ENCODE results near the gene FOXP1. TPM values are rescaled to one million over a fixed set of nuclear protein-coding genes. Genes with fewer than 3 reads are reported as not detected.

FOXP1 gene
- total and polyA plus RNA-seq, 2 of the 8 experiments (the other 6 are each of a cell fraction or from before 2014, with no cell fraction given): 13.9 to 25.4 TPM

GRCh38 chr3:71305231-71306206 lies 278.0 kb downstream of the FOXP1 start (continued):
- TF ChIP-seq USF2 (IDR thresholded peaks at IDR 0.05; ENCODE audit: low read length) (no peak), ASH2L (IDR thresholded peaks at IDR 0.05; ENCODE audit: low read length) (no peak), TEAD4 (IDR thresholded peaks at IDR 0.05; ENCODE audit: low read depth, low read length) (peak; percentile 68), CHD1 (IDR thresholded peaks at IDR 0.05; ENCODE audit: low read depth, low read length) (no peak), HDAC6 (IDR thresholded peaks at IDR 0.05; ENCODE audit: low read depth, low read length) (no peak), SIX5 (IDR thresholded peaks at IDR 0.05; ENCODE audit: low read depth, low read length) (no peak), CBX8 (IDR thresholded peaks at IDR 0.05; ENCODE audit: borderline replicate concordance, low read depth, low read length) (no peak), YY1 (IDR thresholded peaks at IDR 0.05; ENCODE audit: low read depth, low read length) (0 out of 2 replicates have a peak, but pooled peaks have one; percentile 17), GTF2F1 (IDR thresholded peaks at IDR 0.05; ENCODE audit: borderline replicate concordance, low read depth, low read length) (no peak), RNF2 (IDR thresholded peaks at IDR 0.05; ENCODE audit: borderline replicate concordance, low read depth, low read length, missing control alignments, poor library complexity, severe bottlenecking) (no peak), BACH1 (IDR thresholded peaks at IDR 0.05; ENCODE audit: low read length) (no peak), SRF (IDR thresholded peaks at IDR 0.05; ENCODE audit: low read depth, low read length) (no peak), NRF1 (IDR thresholded peaks at IDR 0.05; ENCODE audit: low read depth, low read length) (no peak), RBBP5 (IDR thresholded peaks at IDR 0.05; ENCODE audit: borderline replicate concordance, low read depth, low read length) (0 out of 2 replicates have a peak, but pooled peaks have one; percentile 15), KDM1A (IDR thresholded peaks at IDR 0.05; ENCODE audit: borderline replicate concordance, low read length) (no peak), NANOG (IDR thresholded peaks at IDR 0.05; ENCODE audit: insufficient read depth, low read depth, low read length, poor library complexity, severe bottlenecking) (peak; percentile 87), HDAC2 (IDR thresholded peaks at IDR 0.05; ENCODE audit: borderline replicate concordance in 1 of 2, low read depth in 2 of 2, low read length in 2 of 2) (peak in 1 of 2 experiments; percentile 47; a peak in 1 of 4 replicates), RFX5 (IDR thresholded peaks at IDR 0.05; ENCODE audit: borderline replicate concordance, low read depth, low read length) (no peak), TBP (IDR thresholded peaks at IDR 0.05; ENCODE audit: low read depth, low read length) (peak; percentile 83), PHF8 (conservative IDR thresholded peaks at IDR 0.05; ENCODE audit: low read depth, low read length) (0 out of 2 replicates have a peak, but pooled peaks have one; percentile 33), JUND (IDR thresholded peaks at IDR 0.05; ENCODE audit: low read length) (no peak), BRCA1 (IDR thresholded peaks at IDR 0.05; ENCODE audit: low read depth, low read length) (no peak)

Data from H1 (cell line).